GM18498 (cell line): ENCODE data around the gene CEP112.

Experiments
- ATAC-seq: cut with Tn5 transposase; IDR thresholded peaks from one replicate; pipeline ENCODE4 v1.9.1; 2021; ENCODE audit warnings: mild to moderate bottlenecking, moderate library complexity; ENCODE audit not compliant: unreplicated experiment

Gene CEP112

DNA sequence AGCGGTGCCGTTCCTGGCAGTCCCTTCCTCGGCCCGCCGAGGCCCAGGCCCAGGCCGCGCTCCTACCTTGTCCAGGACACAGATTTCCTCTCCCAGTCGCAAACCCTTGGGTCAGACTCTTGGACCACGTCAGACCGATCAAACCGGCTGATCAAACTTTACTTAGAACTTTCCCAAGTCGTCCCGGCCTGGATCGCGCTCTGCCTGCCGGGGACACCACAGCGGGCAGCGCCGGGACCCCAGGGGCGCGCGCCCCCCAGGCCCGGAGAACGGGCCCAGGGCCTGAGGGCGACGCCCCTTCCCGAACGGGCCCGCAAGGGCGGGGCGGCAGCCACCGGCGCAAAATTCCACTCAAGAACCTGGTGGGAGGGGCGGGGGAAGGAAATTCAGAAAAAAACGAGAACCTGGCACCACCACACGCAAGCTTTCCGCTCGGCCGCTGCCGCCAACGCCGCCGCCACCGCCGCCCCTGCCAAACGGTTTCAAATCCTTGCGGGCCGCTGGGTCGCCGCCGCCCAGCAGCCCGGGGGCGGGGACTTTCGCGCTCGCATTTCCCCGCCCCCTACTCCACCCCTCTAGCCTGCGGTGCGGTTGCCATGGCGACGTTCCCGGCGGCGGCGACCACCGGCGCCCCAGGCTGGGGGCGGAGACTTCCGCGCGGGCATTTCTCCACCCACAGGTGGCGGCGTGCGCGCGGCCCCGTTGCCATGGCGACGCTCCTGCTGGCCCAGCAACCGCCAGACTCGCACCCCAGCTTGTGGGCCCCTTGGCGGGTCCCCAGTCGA is at the start of gene CEP112:
Gene CEP112 (minus strand): TSS at position 541 of the 785 bp plus-strand sequence.
- ATAC-seq: peak; percentile 73

DNA sequence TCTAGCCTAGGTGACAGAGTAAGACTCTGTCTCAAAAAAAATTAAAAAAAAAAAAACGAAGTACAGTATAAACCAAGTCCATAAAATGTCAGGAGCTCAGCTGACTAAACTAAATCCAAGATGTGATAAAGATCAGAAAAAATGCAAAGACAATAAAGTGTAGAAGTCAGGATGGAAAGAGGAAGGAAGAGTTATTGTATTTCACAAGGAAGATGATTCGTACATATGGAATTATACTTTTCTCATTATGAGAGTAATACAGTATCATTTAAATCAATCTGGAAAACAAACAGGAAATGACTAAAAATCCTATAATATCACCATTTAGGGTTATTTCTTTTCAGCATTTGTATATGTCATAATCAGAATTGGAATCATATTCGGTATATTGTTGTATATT is 48.7 kb upstream of the CEP112 start:
- ATAC-seq: no peak

DNA sequence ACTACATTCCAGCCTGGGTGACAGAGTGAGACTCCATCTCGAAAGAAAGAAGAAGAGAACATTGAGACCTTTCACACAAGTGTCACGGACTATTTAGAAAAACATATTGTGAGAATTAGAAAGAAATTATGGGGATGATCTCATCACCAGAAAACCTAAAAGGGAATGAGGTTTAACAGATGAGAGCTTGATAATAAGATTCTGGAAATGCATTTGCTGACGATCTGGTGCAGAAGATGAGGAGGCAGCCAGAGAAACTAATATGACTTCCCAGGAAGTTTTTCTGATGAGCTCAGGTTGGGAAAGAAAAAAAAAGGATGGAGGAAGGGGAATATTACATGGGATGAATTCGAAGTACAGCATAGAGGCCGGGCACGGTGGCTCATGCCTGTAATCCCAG is 48.1 kb upstream of the CEP112 start:
- ATAC-seq: no peak

DNA sequence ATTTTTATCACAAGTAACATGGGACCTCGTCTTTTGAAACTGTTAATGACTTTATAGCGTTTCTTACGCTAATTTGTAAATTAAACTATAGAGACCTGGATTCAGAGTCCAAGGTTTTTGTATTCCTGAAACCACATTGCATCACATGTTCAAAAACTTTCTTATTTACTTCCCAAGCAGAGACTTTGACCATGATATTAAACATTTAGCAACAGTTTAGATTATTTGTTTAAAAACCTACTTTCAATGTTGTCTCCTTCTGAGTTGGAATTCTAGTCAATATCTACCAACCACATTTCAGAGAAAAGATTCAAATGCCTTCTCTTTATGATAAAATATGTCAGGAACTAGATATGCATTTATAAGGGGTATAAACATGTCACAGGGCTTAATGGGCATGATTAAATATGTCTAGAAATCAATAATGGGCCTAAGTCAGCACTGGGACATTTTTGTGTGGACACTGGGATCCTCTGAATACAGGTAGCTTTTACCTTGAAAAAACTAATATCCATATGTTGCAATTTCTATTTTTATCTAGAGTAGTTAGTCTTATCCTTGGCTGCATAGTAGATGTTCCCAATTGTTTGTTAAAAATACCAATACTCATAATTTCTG is 43.6 kb upstream of the CEP112 start:
- no peak for ATAC-seq

DNA sequence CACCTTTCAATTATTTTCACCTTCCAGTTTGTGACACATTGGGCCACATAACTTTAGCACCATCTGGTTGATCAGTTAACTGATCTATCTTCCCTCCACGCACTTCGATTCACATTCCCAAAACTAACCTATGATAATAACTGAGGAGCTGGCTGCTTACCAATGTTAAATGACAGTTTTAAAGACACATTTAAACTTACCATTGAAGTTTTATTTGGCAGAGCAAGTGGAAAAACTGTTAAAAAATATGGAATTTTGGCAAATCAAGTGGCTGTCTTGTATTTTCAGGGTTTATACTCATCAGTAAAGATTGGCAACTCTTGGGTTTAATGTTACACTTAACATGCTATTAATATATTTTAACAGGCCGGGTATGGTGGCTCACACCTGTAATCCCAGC is 42.7 kb upstream of the CEP112 start:
- ATAC-seq: no peak

DNA sequence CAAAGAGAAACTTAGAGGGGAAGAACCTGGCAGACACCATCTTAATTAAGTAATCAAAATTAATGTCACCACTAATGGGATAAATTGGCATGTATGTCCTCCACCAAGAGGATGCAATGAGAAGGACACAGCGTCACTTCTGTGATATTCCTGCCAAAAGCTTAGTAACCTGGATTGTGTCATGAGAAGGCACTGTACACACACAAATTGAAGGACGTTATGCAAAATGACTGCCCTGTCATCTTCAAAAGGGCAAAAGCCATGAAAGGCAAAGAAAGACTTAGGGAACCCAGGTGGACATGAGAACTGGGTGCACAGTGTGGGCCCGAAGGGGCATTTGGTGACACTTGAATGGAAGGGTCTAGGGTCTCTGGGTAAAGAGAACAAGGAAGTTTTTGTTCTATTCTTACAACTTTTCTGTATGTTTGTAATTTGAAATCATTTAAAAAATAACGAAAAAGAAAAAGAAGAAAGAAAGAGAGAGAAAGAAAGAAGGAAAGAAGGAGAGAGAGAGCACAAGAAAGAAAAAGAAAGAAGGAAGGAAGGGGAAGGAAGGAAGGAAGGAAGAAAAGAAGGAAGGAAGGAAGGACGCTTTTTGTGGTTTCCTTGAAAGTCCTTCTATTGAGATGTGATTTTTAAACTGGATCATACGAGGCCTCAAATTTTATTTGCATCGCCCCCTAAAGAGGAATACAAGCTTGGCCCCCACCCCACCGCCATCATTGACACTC is 41.3 kb upstream of the CEP112 start:
- ATAC-seq: no peak

DNA sequence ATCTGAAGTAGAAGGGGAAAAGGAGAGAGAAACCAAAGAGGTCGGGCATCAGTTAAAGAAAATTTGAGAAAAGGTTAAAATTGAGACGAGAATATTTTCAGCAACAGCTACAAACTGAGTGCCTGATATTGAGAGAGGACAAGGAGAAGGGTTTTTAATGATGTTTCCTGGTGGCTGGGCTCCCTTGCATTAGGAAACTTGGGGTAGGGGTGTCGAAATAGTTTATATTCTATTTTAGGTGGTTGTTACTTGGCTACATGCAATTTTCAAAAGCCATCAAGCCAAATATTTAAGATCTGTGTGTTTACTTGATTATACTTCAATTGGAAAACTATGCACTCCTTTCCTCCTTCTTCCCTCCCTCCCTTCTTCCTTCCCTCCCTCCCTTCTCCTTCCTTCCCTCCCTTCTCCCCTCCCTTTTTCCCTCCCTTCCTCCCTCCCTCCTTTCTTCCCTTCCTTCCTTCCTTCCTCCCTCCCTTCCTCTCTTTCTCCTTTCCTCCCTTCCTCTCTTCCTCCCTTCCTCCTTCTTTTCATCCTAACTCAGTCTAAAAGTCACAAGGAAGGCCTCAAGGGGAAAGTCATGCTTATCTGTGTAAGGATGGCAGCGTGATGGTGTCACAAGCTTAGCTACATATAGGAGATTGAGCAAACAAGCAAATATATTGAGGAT is 39.1 kb upstream of the CEP112 start:
- ATAC-seq: no peak

DNA sequence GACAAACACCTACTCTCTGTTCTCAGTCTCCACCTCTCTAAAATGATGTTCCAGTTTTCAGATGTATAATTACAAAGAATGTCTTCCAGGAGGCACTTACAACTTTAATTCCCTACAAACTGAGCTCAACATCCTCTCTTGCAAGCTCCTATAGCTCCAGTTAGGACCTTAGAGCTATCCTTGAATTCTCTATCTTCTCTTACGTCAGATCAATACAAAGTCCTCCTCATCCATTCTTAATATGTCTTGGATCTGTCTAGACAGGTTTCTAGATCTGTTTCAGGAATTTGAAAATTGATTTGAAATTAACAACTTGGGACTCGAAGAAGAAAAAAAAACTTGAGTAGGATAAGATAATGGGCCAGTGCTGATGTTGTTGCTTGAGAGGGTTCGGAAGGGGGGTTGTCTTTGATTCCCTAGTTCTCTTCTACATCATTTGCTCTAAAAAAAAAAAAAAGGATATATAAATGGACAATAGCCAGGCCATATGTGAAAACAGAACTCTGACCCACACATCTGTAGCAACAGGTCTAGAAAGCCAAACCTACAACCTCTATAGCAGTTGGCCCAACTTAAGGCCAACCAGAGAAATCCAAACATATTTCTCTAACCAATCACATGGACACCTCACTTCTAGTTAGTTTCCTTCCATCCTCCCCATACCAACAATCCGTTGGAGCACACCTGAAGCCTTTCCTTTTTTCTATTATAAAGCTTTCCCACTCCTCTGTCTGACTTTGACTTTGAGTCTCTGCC is 38.0 kb upstream of the CEP112 start:
- ATAC-seq: no peak

DNA sequence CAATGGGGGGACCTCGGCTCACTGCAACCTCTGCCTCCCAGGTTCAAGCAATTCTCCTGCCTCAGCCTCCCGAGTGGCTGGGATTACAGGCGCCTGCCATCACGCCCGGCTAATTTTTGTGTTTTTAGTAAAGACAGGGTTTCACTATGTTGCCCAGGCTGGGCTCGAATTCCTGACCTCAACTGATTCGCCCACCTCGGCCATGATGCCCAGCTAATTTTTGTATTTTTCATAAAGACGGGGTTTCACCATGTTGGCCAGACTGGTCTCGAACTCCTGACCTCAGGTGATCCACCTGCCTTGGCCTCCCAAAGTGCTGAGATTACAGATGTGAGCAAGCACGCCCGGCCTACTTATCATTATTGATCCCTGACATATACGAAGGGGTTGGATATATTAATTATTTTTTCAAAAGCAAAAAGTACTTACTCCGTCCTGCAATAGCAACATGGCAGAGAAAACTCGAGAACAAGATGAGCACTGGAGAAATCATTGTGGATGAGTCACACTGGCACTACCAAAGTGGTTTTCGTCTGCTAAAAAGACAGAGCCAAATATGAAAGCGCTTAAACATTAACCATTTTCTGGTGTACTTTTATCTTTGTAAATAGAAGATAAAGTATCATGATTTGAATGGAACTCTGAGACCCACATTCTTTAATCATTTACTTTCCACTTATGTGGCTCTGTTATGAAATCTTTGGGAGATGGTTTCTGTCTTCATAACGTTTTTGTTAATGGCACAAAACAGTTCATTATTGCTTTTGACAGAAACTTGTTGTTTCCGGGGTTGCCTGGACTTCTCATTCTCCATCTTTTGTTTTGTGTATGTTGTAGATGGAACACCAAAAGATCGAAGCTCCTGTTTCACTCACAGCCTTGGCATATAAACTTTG is 37.2 kb upstream of the CEP112 start, which contains the start of gene APOH:
Gene APOH (minus strand): TSS at position 529 of the 896 bp plus-strand sequence. CDS start 36 bp downstream, at position 493.
- no peak for ATAC-seq

DNA sequence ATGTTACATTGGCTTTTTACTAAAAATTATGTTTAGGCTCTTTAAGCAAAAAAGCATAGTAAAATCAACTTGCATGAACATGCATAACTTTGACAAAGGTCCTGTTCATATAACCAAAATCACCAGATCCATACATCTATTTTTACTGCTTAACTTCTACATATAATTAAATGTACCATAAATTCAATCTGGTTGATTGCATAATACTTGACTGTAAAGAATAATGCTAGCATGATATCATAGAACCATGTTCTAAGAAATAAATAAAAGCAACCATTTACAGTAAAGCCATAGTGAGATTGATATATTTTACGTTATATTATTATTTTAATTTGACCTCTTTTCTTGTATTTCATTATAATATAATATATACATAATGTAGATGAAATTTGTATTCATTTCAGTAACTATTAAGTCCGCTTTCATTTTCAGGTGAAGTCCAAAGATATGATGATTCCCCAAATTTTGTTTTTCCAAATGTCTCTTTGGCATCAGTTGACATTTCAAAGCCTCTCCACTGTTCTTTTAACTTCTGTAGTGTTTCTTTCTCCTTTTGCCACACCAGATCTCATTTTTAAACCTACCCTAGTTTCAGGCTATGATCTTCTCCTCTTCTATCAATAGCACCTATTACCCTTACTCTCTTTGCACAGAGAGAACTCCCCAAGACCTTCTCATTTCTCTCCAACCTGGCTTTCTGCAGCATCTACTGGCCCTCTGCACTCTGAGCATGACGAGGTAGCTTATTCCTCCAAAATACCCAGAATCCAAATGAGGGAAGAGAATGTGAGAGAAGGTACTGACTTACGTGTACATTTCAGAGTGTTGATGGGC is 35.5 kb upstream of the CEP112 start:
- no peak for ATAC-seq

DNA sequence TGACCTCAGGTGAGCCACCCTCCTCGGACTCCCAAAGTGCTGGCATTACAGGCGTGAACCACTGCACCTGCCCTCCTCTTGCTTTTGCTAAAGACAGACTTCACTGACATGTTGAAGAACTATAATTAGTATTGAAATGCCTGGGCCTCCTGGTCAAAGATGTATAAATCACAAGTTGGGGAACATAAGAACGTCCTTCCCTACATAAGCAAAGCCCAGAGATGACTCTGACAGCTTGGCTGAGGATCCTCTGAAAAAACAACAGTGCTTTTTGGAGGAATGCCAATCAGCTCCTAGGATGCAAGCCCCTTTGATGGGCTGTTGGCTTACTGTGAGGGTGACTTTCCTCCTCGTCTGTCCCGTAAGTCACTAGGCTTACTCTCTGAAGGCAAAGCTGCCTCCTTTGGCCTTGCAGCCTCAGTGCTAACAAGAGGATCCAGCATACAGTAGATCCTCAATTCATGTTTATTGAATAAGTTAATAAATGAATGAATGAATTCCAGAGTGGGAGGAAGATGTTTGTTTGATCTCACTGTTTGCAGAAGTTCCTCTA is 30.9 kb upstream of the CEP112 start:
- no peak for ATAC-seq

DNA sequence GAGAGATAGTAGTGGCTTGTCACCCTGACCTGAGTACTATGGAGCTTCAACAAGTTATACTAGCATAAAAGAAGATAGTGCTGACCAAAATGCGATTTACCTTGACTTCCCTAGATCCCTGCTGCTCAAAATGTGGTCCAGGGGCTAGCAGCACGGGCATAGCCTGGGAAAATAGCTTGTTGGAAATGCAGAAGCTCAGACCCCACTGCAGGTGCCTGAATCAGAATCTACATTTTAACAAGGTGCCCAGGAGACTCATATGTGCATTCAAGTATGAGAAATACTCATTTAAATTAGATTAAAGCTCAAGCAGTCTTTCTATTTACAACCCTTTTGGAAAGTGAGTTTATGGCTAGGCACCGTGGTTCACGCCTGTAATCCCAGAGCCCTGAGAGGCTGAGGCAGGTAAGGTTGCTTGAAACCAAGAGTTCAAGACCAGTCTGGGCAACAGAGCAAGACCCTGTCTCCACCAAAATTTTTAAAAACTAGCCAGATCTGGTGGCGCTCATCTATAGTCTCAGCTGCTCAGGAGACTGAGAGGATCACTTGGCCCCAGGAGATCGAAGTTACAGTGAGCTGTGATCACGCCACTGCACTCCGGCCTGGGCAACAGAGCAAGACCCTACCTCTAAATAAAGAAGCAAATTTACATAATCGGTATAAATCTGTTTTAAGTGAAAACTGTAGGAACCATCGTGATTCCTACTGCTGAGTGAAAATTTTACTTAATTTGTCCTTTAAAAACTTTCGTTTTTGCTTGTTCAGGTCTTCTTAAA is 30.0 kb upstream of the CEP112 start:
- no peak for ATAC-seq

DNA sequence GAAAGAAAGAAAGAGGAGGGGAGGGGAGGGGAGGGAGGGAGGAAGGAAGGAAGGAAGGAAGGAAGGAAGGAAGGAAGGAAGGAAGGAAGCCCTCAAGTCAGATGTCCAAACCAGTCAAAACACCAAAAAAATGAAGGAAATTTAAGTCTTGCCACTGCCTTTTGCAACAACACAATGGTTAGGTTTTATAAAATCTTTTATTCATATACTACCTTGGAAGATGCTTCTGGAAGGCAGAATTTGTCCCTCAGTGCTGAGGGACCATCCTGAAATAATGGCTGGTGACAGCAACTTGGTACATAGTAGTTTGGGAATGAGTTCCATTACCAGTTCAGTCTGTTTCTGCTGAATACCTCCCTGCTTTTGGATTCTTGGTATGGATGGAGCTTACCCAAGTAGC is 29.4 kb upstream of the CEP112 start:
- ATAC-seq: no peak

DNA sequence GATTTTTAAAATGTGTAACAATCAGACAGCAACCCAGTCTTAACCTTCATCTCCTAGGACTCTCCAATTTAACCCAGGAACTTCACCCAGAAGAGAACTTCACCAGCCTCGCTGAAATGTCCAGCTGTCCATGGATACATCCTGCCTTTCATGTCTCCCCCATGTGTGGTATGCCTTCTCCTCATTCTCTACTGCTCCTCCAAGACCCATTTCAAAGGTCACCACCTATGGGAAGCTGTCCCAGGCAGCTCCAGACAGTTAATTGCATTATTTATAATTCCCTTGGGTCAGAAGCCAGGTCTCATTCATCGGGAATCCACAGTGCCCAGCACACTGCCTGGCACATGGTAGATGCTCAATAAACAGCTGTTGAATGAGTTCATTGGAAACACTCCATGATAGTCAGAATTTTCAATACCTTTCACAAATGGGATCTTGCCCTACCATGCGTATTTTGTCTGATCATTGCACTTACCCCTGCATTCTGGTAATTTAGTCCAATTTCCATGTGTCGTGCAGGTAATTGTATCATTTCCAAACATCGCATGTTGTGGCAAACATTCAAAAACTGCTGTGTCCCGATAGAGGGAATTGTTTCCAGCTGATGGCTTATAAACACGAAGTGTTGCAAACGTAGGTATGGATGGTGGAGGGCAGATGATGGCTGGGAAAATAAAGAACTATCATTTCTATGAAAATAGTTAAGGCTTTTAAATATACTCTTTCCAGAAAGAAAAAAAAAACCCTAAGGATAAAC is 28.3 kb upstream of the CEP112 start:
- ATAC-seq: no peak

DNA sequence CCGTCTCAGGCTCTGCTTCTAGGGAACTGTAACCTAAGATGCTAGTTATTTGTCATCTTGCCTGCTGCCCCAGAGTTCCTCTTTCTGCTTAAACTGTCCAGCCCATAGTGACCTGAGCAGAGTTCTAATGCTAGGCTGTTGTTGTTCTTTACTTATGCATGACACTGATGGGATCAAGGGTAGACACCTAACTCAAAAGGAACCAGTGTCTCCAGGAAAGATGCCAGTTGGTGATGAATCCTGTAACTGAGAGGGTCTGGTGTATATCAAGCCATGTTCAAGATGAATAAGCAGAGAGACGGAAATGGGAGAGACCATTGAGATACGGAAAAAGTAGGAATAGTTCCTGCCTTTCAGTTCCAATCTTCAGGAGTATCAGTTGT is 23.6 kb upstream of the CEP112 start:
- ATAC-seq: no peak

DNA sequence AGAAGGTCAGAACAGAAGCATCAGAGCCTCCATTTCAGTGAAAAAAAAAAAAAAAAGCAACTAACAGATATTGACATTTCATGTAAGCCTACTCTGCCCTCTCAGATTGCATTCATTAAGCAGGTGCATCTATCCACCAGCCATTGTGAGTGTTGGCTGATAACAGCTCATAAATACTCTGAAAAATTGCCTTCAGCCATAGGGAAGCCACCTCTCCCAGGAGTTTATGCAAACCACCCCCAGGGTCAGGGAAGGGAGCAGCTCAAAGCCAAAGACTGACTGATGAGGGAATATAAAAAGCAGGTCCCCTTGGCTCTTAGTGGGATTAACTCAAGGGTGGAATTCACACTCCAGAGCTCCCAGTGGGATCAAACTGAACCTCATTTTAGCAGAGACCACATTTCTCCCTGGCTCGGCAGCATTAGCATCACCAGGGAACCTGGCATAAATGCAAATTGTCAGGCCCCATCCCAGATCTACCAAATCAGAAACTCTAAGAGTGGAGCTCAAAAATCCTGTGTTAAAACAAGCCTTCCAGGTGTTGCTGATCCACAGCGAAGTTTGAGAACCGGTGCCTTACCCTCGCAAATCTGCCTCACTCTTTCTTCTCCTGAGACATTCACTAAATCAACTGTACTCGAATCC is 23.1 kb upstream of the CEP112 start:
- no peak for ATAC-seq
